HEK293 (cell line): ENCODE results near the gene SLFN12L.

Experiments used
- BCL11A ChIP-seq: fragments of 450-650 bp; formaldehyde crosslinking; IDR thresholded peaks from 2 replicates; pipeline ENCODE4 v1.5.1; 2016; ENCODE audit warnings: low read depth, missing biosample characterization, missing genetic modification characterization
- YY1 ChIP-seq: fragments of 450-650 bp; formaldehyde crosslinking; IDR thresholded peaks from 2 replicates; pipeline ENCODE4 v1.5.1; 2018; ENCODE audit warnings: missing biosample characterization, missing genetic modification characterization
- ZNF223 ChIP-seq: fragments of 450-650 bp; formaldehyde crosslinking; IDR thresholded peaks from 2 replicates; pipeline ENCODE4 v1.5.1; 2016; ENCODE audit warnings: missing biosample characterization, missing genetic modification characterization
- ZSCAN16 ChIP-seq: fragments of 450-650 bp; formaldehyde crosslinking; IDR thresholded peaks from 2 replicates; pipeline ENCODE4 v1.5.1; 2016; ENCODE audit warnings: missing biosample characterization, missing genetic modification characterization
- TF ChIP-seq, protein P1 (sequence below): fragments of 450-650 bp; formaldehyde crosslinking; IDR thresholded peaks from 2 replicates; pipeline ENCODE4 v1.5.1; 2016; ENCODE audit warnings: missing biosample characterization, missing genetic modification characterization

DNA sequence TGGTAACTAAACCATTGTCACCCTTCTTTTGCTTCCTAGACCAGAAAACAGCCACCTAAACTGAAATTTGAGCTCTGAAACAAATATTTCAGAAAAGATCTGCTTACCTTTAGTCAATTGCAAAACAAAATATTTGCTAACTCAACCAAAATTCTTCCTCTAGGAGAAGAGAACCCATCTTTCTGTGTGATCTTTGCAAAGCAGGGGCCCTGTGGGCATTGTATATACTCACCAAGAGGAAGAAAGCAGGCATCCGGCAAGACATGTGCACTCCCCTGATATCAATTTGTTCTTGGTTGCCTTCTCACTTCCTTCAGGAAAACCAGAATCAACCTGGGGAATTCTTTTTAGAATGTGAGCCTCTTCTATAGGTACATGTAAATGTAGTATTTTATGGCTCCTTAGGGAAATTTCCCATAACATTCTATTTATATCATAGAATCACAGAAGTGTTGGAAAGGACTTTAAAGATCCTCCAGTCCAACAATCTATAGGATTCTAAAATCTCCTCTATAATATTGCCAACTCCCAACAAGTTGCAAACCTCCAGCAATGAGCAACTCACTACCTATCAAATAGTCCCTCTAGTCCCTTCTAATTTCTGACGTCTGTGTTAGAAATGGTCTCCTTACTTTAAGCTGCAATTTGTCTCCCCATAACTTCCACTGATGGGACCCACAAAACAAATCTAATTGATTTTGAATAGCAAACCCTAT, 22.2 kb upstream of the SLFN12L start:
- TF ChIP-seq ZSCAN16 (tag by site-specific recombination) (no peak), ZNF223 (no peak), YY1 (no peak), BCL11A (no peak)
- TF ChIP-seq, protein P1, sequence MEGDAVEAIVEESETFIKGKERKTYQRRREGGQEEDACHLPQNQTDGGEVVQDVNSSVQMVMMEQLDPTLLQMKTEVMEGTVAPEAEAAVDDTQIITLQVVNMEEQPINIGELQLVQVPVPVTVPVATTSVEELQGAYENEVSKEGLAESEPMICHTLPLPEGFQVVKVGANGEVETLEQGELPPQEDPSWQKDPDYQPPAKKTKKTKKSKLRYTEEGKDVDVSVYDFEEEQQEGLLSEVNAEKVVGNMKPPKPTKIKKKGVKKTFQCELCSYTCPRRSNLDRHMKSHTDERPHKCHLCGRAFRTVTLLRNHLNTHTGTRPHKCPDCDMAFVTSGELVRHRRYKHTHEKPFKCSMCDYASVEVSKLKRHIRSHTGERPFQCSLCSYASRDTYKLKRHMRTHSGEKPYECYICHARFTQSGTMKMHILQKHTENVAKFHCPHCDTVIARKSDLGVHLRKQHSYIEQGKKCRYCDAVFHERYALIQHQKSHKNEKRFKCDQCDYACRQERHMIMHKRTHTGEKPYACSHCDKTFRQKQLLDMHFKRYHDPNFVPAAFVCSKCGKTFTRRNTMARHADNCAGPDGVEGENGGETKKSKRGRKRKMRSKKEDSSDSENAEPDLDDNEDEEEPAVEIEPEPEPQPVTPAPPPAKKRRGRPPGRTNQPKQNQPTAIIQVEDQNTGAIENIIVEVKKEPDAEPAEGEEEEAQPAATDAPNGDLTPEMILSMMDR (tag by site-specific recombination): no peak
